ENCODE data around the gene FLVCR1. TPM values are rescaled to one million over a fixed set of nuclear protein-coding genes. Genes with fewer than 3 reads are reported as not detected.

The FLVCR1 gene
- total and polyA plus RNA-seq, 2 donors from 2014 or later, result 2.9 to 6.8 TPM

DNA sequence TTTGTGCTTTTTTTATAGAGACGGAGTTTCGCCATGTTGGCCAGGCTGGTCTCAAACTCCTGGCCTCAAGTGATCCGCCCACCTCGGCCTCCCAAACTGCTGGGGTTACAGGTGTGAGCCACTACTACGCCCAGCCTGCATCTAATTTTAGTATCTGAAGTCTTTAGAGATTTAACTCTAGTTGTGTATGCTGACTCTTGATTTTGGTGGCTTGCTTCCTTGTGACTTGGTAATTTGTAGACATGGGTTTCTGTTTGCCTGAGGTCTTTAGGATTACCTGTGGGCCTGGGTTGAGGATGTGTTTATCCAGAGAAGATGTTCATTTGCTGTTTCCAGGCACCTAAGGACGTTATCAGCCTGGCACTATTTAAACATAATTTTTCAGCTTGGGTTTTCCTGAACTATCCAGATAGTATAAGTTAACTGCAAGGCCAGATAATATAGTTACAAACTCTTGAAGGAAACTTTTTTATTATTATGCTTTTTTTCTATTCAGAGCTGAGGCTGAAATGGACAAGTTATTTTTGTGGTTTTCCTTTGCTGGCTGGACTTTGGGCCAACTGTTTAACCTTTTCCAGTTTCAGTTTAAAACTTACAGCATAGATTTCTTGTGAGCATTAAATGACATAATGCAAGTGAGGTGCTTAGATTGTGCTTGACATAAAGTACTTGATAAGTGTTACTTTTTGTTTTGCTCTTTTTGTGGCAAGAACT lies 84.8 kb downstream of the FLVCR1 start:
- H3K27ac ChIP-seq (ENCODE audit: low read depth in 2 of 2, low read length in 2 of 2), result no peak overlapping the region
- H3K9me3 ChIP-seq (ENCODE audit: control insufficient read depth in 2 of 3, insufficient read depth in 1 of 3, low read length in 3 of 3), result peaks cover 0 to 6% (median 0%) of the 10 kb centered on the region in 3 donors
- H3K9ac ChIP-seq (ENCODE audit: low read length in 3 of 3), result no peak overlapping the region
- H3K4me3 ChIP-seq (ENCODE audit: low read length in 3 of 3), result no peak overlapping the region
- no peak for TF ChIP-seq CTCF (IDR thresholded peaks at IDR 0.05; ENCODE audit: borderline replicate concordance, extremely low read depth, insufficient read depth)
- H3K36me3 ChIP-seq (ENCODE audit: control insufficient read depth in 2 of 3, insufficient read depth in 3 of 3, low read length in 3 of 3), result no peaks in the 10 kb centered on the region
- FAIRE-seq (no peak), DNase-seq (no peak)
- no peaks in the 10 kb centered on the region for H3K27me3 ChIP-seq (ENCODE audit: control insufficient read depth, insufficient read depth, low read length)
- no peaks in the 10 kb centered on the region for H3K4me1 ChIP-seq (ENCODE audit: control insufficient read depth in 2 of 3, insufficient read depth in 2 of 3, low read depth in 1 of 3, low read length in 3 of 3)
- intact Hi-C loops (cut with DNase I), result no loop called here

DNA sequence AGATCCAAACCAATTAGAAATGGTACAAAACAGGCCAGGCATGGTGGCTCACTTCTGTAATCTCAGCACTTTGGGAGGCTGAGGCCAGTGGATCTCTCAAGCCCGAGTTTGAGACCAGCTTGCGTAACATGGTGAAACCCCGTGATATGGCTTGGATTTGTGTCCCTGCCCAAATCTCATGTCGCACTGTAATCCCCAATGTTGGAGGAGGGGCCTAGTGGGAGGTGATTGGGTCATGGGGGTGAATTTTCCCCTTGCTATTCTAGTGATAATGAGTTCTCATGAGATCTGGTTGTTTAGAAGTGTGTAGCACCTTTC lies 85.3 kb downstream of the FLVCR1 start:
- Histone ChIP-seq H3K36me3 (ENCODE audit: control insufficient read depth in 2 of 3, insufficient read depth in 3 of 3, low read length in 3 of 3) (no peaks in the 10 kb centered on the region), H3K4me3 (ENCODE audit: low read length in 3 of 3) (no peak overlapping the region), H3K27ac (ENCODE audit: low read depth in 2 of 2, low read length in 2 of 2) (no peak overlapping the region), H3K9me3 (ENCODE audit: control insufficient read depth in 2 of 3, insufficient read depth in 1 of 3, low read length in 3 of 3) (peaks cover 0 to 6% (median 0%) of the 10 kb centered on the region in 3 donors), H3K27me3 (ENCODE audit: control insufficient read depth, insufficient read depth, low read length) (no peaks in the 10 kb centered on the region), H3K4me1 (ENCODE audit: control insufficient read depth in 2 of 3, insufficient read depth in 2 of 3, low read depth in 1 of 3, low read length in 3 of 3) (no peaks in the 10 kb centered on the region), H3K9ac (ENCODE audit: low read length in 3 of 3) (no peak overlapping the region)
- intact Hi-C loops (cut with DNase I), result no loop called here
- DNase-seq, result no peak
- no peak for FAIRE-seq
- no peak for TF ChIP-seq CTCF (IDR thresholded peaks at IDR 0.05; ENCODE audit: borderline replicate concordance, extremely low read depth, insufficient read depth)

- Histone ChIP-seq H3K36me3 (ENCODE audit: control insufficient read depth in 2 of 3, insufficient read depth in 3 of 3, low read length in 3 of 3) (no peaks in the 10 kb centered on the region), H3K4me3 (ENCODE audit: low read length in 3 of 3) (no peak overlapping the region), H3K9me3 (ENCODE audit: control insufficient read depth in 2 of 3, insufficient read depth in 1 of 3, low read length in 3 of 3) (peaks cover 0 to 6% (median 0%) of the 10 kb centered on the region in 3 donors), H3K4me1 (ENCODE audit: control insufficient read depth in 2 of 3, insufficient read depth in 2 of 3, low read depth in 1 of 3, low read length in 3 of 3) (no peaks in the 10 kb centered on the region), H3K27me3 (ENCODE audit: control insufficient read depth, insufficient read depth, low read length) (no peaks in the 10 kb centered on the region), H3K9ac (ENCODE audit: low read length in 3 of 3) (no peak overlapping the region), H3K27ac (ENCODE audit: low read depth in 2 of 2, low read length in 2 of 2) (no peak overlapping the region)
- no peak for TF ChIP-seq CTCF (IDR thresholded peaks at IDR 0.05; ENCODE audit: borderline replicate concordance, extremely low read depth, insufficient read depth)
- no peak for FAIRE-seq
- intact Hi-C loops (cut with DNase I), result no loop called here
- DNase-seq, result no peak
Observed at GRCh38 chr1:212944229-212944901, 86.3 kb downstream of the FLVCR1 start.
